GM21515 (cell line): ENCODE measurements around the gene NUDT4B.
A peak's percentile ranks its signal among the peaks of the same experiment; 100 is the strongest.
"Not testable (repeated sequence)": the region's sequence is repeated elsewhere in the genome, so short reads cannot be mapped to it uniquely, and the experiment has no call there.

ENCODE experiments used
- ATAC-seq: cut with Tn5 transposase; IDR thresholded peaks from one replicate; pipeline ENCODE4 v1.9.1; 2021; ENCODE audit not compliant: unreplicated experiment

Gene NUDT4B

GRCh38 chr1:148735538-148735937, 13.0 kb upstream of the NUDT4B start:
- ATAC-seq: peak; percentile 46

- ATAC-seq: not testable (repeated sequence)
These were observed 9.9 kb upstream of the NUDT4B start for GRCh38 chr1:148738667-148739066.

GRCh38 chr1:148743200-148743599, 5.4 kb upstream of the NUDT4B start:
- ATAC-seq: not testable (repeated sequence)

- peak; percentile 57 for ATAC-seq
These were observed 4.6 kb upstream of the NUDT4B start for GRCh38 chr1:148743726-148744720.

- ATAC-seq: peak; percentile 91
These were observed 734 bp downstream of the NUDT4B start for GRCh38 chr1:148749335-148749681.

- ATAC-seq: not testable (repeated sequence)
These were observed 7.7 kb downstream of the NUDT4B start for GRCh38 chr1:148756231-148756630.

- not testable (repeated sequence) for ATAC-seq
These were observed 8.9 kb downstream of the NUDT4B start for GRCh38 chr1:148757446-148757845.

- ATAC-seq: peak; percentile 94
These were observed 9.8 kb downstream of the NUDT4B start for GRCh38 chr1:148758412-148758811.

GRCh38 chr1:148758925-148759324, 10.4 kb downstream of the NUDT4B start:
- not testable (repeated sequence) for ATAC-seq

- not testable (repeated sequence) for ATAC-seq
These were observed 11.2 kb downstream of the NUDT4B start for GRCh38 chr1:148759749-148760148.

- ATAC-seq: not testable (repeated sequence)
These were observed 11.6 kb downstream of the NUDT4B start for GRCh38 chr1:148760206-148760605.

- not testable (repeated sequence) for ATAC-seq
These were observed 12.8 kb downstream of the NUDT4B start for GRCh38 chr1:148761360-148761759.

GRCh38 chr1:148765238-148766019, 16.9 kb downstream of the NUDT4B start:
- not testable (repeated sequence) for ATAC-seq

GRCh38 chr1:148768541-148768940, 20.0 kb downstream of the NUDT4B start:
- ATAC-seq: not testable (repeated sequence)

- not testable (repeated sequence) for ATAC-seq
These were observed 20.9 kb downstream of the NUDT4B start for GRCh38 chr1:148769495-148769894.

- ATAC-seq: not testable (repeated sequence)
These were observed 25.1 kb downstream of the NUDT4B start for GRCh38 chr1:148773690-148774089.

GRCh38 chr1:148774102-148774501, 25.5 kb downstream of the NUDT4B start:
- not testable (repeated sequence) for ATAC-seq

- not testable (repeated sequence) for ATAC-seq
These were observed 26.7 kb downstream of the NUDT4B start for GRCh38 chr1:148775263-148775662.

- ATAC-seq: not testable (repeated sequence)
These were observed 29.1 kb downstream of the NUDT4B start for GRCh38 chr1:148777649-148778048.

GRCh38 chr1:148780404-148780803, 31.8 kb downstream of the NUDT4B start:
- ATAC-seq: not testable (repeated sequence)

- ATAC-seq: not testable (repeated sequence)
These were observed 43.0 kb downstream of the NUDT4B start for GRCh38 chr1:148791543-148792099.
